GM18502 (cell line): ENCODE data around the gene CAMK2G.
"Not testable (repeated sequence)": the region's sequence is repeated elsewhere in the genome, so short reads cannot be mapped to it uniquely, and the experiment has no call there.

Experiments used
- ATAC-seq: cut with Tn5 transposase; IDR thresholded peaks from one replicate; pipeline ENCODE4 v1.9.1; 2021; ENCODE audit warnings: mild to moderate bottlenecking; ENCODE audit not compliant: unreplicated experiment, poor library complexity

Gene CAMK2G

GRCh38 chr10:73842349-73842748 is 32.0 kb downstream of the CAMK2G start:
- no peak for ATAC-seq

- ATAC-seq, result no peak
Measured at GRCh38 chr10:73841526-73842285, 32.6 kb downstream of the CAMK2G start.

- no peak for ATAC-seq
Measured at GRCh38 chr10:73841061-73841421, 33.3 kb downstream of the CAMK2G start.

GRCh38 chr10:73840403-73841060 is 33.8 kb downstream of the CAMK2G start:
- no peak for ATAC-seq

- ATAC-seq, result no peak
Measured at GRCh38 chr10:73840056-73840402, 34.3 kb downstream of the CAMK2G start.

- ATAC-seq, result no peak
Measured at GRCh38 chr10:73839276-73839966, 34.9 kb downstream of the CAMK2G start.

- ATAC-seq, result no peak
Measured at GRCh38 chr10:73838827-73839226, 35.5 kb downstream of the CAMK2G start.

- no peak for ATAC-seq
Measured at GRCh38 chr10:73838008-73838567, 36.3 kb downstream of the CAMK2G start.

- ATAC-seq, result no peak
Measured at GRCh38 chr10:73837072-73837471, 37.3 kb downstream of the CAMK2G start.

GRCh38 chr10:73836427-73836980 is 37.9 kb downstream of the CAMK2G start:
- ATAC-seq, result no peak

- not testable (repeated sequence) for ATAC-seq
Measured at GRCh38 chr10:73829090-73829489, 45.3 kb downstream of the CAMK2G start.

GRCh38 chr10:73828161-73828560 is 46.2 kb downstream of the CAMK2G start:
- no peak for ATAC-seq

- no peak for ATAC-seq
Measured at GRCh38 chr10:73827346-73828089, 46.8 kb downstream of the CAMK2G start.

- no peak for ATAC-seq
Measured at GRCh38 chr10:73824146-73824725, 50.1 kb downstream of the CAMK2G start.

GRCh38 chr10:73823391-73823790 is 51.0 kb downstream of the CAMK2G start:
- no peak for ATAC-seq

GRCh38 chr10:73819513-73820093 is 54.8 kb downstream of the CAMK2G start:
- no peak for ATAC-seq

GRCh38 chr10:73819081-73819480 is 55.3 kb downstream of the CAMK2G start:
- no peak for ATAC-seq

- ATAC-seq, result no peak
Measured at GRCh38 chr10:73818402-73818801, 56.0 kb downstream of the CAMK2G start.

GRCh38 chr10:73817826-73818225 is 56.5 kb downstream of the CAMK2G start:
- no peak for ATAC-seq
